Naive thymus-derived CD8-positive, alpha-beta T cell (primary cell): ENCODE data around the gene PDE4B. TPM values are rescaled to one million over a fixed set of nuclear protein-coding genes. Genes with fewer than 3 reads are reported as not detected.

Experiments used
- ATAC-seq, 2 donors: fragments of 150-1000 bp; cut with Tn5 transposase in 1 of 2; sonication (Bioruptor Pico), chemical (Tn5 transposase) in 1 of 2; 1 replicate in 1 of 2; 2 replicates in 1 of 2; pipeline ENCODE4 v1.10.0; 2021; ENCODE audit warnings: mild to moderate bottlenecking in 2 of 2, moderate library complexity in 2 of 2
- POLR2A ChIA-PET: fragments of 350-600 bp; sonication (Branson Sonifier 250); formaldehyde crosslinking; loops from one replicate; lab custom pipeline; 2021; ENCODE audit warnings: antibody characterized with exemption; lab: Charles Lee
- DNase-seq, 10 donors: peaks; one replicate each; pipeline versions ENCODE4 v3.0.0 to v3.0.0-alpha.2; 2020 to 2022
- H3K27ac Mint-ChIP-seq, 10 donors: one replicate each; pipeline ENCODE4 v1.8.0; 2020 to 2022; ENCODE audit warnings: mild to moderate bottlenecking in 10 of 10, mixed read lengths in 10 of 10, moderate library complexity in 4 of 10, inconsistent platforms in 1 of 10
- H3K27me3 Mint-ChIP-seq, 5 donors: one replicate each; pipeline ENCODE4 v1.8.0; 2021 to 2022; ENCODE audit warnings: mixed read lengths in 5 of 5
- H3K36me3 Mint-ChIP-seq, 3 donors: one replicate each; pipeline ENCODE4 v1.8.0; 2020 to 2022; ENCODE audit warnings: mixed read lengths in 3 of 3, mild to moderate bottlenecking in 2 of 3, inconsistent platforms in 1 of 3
- H3K4me1 Mint-ChIP-seq, 4 donors: one replicate each; pipeline ENCODE4 v1.8.0; 2021 to 2022; ENCODE audit warnings: mixed read lengths in 4 of 4
- H3K4me3 Mint-ChIP-seq, 10 donors: one replicate each; pipeline ENCODE4 v1.8.0; 2020 to 2022; ENCODE audit warnings: mild to moderate bottlenecking in 10 of 10, mixed read lengths in 10 of 10, moderate library complexity in 6 of 10, inconsistent platforms in 1 of 10
- H3K9me3 Mint-ChIP-seq, 9 donors: one replicate each; pipeline ENCODE4 v1.8.0; 2020 to 2022; ENCODE audit warnings: mixed read lengths in 9 of 9, mild to moderate bottlenecking in 3 of 9, inconsistent platforms in 1 of 9, moderate library complexity in 1 of 9
- polyA plus RNA-seq, 3 donors: library from polyadenylated mRNA; unstranded; fragments of 300-500 nt; fragmentation: Illumina TruSeq; gene quantifications; one replicate each; pipeline ENCODE4 v1.2.3, GENCODE V29; 2021
- total RNA-seq, 8 experiments: library from RNA in 2 of 8; stranded (reverse) in 2 of 8; gene quantifications; one replicate each; pipeline ENCODE4 v1.2.3 and lab custom pipeline; 2021 to 2026

PDE4B gene
- total and polyA plus RNA-seq, 5 experiments from 2014 or later, result 27.4 to 35.2 (median 31.9) TPM

DNA sequence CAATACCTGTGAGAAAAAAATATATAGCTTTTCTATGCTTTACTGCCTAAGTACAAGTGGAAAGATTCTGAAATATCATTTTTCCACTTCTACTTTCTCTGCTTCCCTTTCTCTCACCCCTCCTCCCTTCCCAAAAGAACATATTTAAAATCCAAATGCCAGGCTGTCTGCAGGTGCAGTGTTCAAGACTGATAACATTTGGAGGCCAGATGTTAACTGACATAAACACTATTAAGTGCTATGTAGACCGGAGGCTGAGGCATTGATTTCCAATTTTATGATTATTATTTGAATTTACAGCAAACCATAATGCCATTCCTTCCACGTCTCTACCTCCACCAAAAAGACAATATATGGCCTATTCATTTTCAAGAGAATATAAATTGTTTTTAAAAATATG lies 444.3 kb downstream of the PDE4B start:
- Mint-ChIP-seq H3K27me3 (peaks cover 10 to 17% (median 13%) of the 10 kb centered on the region in 5 donors), H3K36me3 (peaks cover 0 to 4% (median 2%) of the 10 kb centered on the region in 3 donors), H3K4me3 (no peak overlapping the region), H3K27ac (no peak overlapping the region), H3K4me1 (no peaks in the 10 kb centered on the region), H3K9me3 (no peaks in the 10 kb centered on the region)
- POLR2A ChIA-PET, result no interaction called here
- DNase-seq (no peak), ATAC-seq (no peak)

DNA sequence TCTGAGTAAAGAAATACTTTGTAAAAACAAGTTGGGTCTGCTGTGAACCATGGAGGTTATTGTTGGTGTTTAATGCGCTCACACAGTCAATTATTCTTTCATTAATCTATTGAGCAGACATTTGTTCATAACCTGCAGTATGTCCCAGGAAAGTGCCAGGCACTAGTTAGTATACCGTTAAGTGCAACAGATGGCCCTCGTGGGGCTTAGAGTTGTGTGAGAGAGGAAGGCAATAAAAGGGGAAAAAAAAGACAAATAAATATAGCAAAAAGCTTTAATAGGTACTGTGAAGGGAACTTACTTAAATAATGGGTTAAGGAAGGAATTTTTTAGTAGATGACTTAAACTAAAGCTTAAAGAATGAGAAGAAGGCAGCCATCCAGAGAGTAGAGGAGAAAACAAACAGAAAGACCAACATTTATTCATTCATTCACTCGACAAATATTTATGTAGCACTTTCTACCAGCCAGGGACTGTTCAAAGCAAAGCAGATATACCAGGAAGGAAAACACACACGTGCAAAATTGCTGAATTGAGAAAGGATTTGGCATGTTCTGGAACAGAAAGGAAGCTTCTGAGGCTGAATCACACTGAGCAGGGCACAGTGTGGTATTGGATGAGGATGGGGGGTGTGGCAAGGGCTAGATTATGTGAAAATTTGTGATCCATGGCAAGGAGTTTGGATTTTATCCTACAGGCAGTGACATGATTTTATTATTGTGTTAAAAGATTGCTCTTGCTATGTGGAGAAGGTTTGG lies 445.2 kb downstream of the PDE4B start:
- no peak overlapping the region for H3K27ac Mint-ChIP-seq
- no peaks in the 10 kb centered on the region for H3K9me3 Mint-ChIP-seq
- no peak overlapping the region for H3K4me3 Mint-ChIP-seq
- DNase-seq (no peak), ATAC-seq (no peak)
- peaks cover 0 to 4% (median 2%) of the 10 kb centered on the region in 3 donors for H3K36me3 Mint-ChIP-seq
- POLR2A ChIA-PET, result no interaction called here
- peaks cover 10 to 17% (median 13%) of the 10 kb centered on the region in 5 donors for H3K27me3 Mint-ChIP-seq
- no peaks in the 10 kb centered on the region for H3K4me1 Mint-ChIP-seq

DNA sequence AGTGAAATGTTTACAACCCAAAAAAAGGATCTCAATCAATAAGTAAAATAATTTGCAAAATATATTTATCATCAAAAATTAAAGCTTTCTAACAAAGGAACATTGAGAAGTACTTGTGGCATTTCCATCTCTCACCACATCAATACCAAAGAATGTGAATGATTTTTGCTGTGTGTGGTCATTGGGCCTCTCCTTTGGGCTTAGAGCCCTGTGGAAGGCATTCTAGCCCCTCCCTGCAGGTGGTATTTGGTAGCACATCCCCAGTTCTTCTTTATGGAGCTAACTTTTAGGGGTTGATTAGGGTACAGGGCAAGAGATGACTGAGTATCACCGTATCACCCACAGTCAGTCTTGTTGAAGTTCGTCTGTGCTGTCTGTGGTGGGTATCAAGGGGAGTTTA lies 447.1 kb downstream of the PDE4B start:
- DNase-seq, result no peak
- no peaks in the 10 kb centered on the region for H3K9me3 Mint-ChIP-seq

DNA sequence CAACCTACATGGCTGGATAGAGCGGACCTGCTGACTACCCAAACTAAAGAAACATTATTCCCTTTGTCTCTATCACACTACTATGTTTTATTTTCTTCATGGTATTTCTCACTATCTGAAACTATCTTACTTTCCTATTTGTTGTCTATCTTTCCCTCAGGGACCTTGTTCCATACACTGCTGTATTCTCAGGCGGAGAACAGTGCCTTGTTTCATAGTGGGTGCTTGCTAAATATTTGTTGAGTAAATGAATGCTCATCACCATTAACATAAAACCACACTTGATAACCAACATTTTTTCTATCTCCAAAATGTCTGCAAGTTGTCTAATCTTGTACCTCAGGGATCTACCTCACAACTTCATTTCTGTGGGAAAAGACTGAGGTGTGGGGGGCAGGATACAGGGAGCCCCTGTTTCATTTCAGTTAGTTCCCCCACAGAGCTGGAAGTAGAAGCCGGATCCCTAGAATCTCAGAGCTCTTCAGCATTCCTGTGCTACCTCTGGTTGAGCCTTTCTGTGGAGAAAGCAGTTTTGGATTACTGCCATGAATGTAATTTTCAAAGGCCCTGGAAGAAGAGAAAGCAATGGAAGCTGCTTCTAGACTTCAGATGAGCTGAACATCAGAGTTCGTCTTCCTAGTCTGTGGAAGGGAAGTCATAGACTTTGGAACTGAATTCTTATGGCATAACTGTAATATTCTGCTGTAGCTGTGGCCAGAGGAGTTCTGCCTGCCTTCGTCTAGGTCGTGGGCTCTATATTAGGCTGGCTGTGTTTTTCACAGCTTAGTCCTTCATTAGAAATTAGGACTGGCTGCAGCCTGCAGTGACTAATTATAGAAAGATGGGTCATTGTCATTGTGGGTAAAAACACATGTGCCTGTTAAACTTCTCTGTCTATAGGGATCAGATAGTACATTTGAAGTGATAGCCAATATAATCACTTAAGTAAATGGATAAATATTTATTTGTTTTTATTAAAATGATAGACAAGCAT lies 448.1 kb downstream of the PDE4B start:
- H3K27me3 Mint-ChIP-seq, result peaks cover 10 to 15% (median 13%) of the 10 kb centered on the region in 5 donors
- H3K27ac Mint-ChIP-seq, result no peak overlapping the region
- DNase-seq (no peak), ATAC-seq (no peak)
- H3K4me1 Mint-ChIP-seq, result peaks cover 0 to 3% (median under 1%) of the 10 kb centered on the region in 4 donors
- peaks cover 0 to 4% (median 2%) of the 10 kb centered on the region in 3 donors for H3K36me3 Mint-ChIP-seq
- H3K9me3 Mint-ChIP-seq, result no peaks in the 10 kb centered on the region
- H3K4me3 Mint-ChIP-seq, result no peak overlapping the region
- POLR2A ChIA-PET, result no interaction called here

More for the DNA sequence above, 447.1 kb downstream of the PDE4B start:
- ATAC-seq, result no peak
- no peak overlapping the region for H3K27ac Mint-ChIP-seq
- POLR2A ChIA-PET, result no interaction called here
- H3K36me3 Mint-ChIP-seq, result peaks cover 0 to 4% (median 2%) of the 10 kb centered on the region in 3 donors
- H3K4me1 Mint-ChIP-seq, result no peaks in the 10 kb centered on the region
- H3K4me3 Mint-ChIP-seq, result no peak overlapping the region
- H3K27me3 Mint-ChIP-seq, result peaks cover 10 to 15% (median 13%) of the 10 kb centered on the region in 5 donors

DNA sequence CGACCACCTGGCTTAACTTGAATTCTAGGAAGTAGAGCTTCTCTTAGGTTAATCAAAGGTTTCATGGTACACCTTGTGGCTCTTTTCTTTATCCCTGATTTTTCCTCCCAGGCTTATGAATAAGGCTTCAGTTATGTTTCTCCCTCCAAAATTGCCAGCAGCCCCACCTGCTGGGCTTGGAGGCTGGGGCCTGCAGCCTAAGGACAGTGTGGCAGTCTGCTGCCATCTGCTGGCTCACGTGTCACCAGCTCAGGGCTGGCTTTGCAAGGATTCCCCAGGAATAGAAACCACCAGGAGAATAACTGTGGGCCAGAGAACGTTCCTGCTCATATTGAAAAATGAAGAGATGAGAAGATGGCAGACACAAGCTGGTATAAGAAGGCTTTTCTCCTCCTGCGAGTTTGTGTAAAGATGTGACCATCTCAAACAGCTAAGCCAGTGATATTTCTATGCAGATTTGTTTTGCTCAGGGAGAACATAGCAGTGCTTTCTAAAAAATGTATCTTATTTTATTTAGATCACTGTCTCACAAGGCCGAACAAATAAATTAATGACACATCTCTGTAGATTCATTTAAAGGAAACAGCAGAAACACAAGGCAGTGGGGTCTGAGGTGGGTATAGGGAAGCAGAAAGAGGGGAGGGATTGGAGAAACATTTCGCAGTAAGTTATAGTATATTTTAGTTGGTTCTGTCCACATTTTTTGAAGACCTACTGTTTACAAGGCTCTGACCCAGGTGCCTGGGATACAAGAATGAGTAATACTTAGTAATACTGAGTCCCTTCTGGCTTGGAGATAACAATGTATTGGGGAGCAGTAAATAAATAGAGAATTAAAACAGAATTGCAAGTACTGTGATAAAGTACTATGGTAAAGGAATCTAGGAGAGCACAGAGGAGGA lies 450.2 kb downstream of the PDE4B start:
- ATAC-seq (peak; percentile 95 to 99), DNase-seq (peak; percentile 60 to 86 (median 67))
- Mint-ChIP-seq H3K27me3 (peaks cover 4 to 9% (median 6%) of the 10 kb centered on the region in 5 donors), H3K36me3 (peaks cover 0 to 1% (median 0%) of the 10 kb centered on the region in 3 donors), H3K4me3 (no peak overlapping the region), H3K4me1 (peaks cover 3 to 20% (median 10%) of the 10 kb centered on the region in 4 donors), H3K9me3 (no peaks in the 10 kb centered on the region), H3K27ac (no peak overlapping the region)
- POLR2A ChIA-PET, result interaction anchor here (0.6 to 1.3 kb wide), 5 partner anchors 108 to 975 kb away, joined by 3 read pairs; no protein-coding TSS in a partner anchor

DNA sequence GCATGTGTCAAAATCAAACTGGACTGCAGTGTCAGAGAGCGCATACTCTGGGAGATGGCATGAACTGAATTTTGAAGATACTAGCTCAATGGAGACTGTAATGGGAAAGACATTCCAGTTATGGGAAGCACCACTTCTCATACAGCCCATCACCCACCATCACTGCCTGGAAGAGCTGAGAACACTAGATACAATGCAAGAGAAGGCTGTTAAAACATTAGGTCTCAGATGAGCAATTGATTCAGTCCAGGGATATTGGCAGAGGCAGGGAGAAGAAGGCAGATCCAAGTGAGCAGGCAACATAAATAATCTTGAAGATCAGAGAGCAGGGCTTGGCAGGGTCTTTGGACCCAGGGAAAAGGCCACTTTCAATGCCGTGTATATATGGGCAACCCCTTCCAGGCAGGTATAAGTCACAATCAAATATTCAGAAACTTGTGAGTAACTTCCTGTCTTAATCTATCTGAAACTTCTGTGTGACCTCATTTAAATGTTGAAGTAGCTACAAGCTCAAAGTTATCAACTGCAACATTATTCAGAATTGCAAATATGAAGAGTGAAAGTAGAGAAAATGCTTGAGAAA lies 450.9 kb downstream of the PDE4B start:
- ATAC-seq (no peak), DNase-seq (no peak)
- no peaks in the 10 kb centered on the region for H3K36me3 Mint-ChIP-seq

DNA sequence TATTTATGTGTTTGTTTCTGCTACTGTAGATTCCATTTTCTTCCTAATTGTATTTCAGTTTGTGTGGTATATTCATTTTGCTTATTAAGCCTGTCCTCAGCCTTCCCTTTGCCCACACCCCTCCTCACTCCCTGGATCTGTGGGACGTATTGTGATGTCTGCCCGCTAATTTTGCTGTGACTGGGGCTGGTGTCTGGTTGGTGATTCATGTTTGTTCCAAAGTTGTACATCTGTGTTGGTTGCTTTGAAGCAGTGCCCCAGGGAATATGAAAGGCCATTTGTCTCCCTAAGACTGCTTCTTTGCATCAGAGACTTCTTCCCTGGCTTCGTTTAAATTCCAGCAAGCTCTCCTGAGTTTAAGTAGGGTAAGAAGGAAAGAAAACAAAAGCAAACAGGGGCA lies 451.7 kb downstream of the PDE4B start:
- Mint-ChIP-seq H3K36me3 (no peaks in the 10 kb centered on the region), H3K4me3 (no peak overlapping the region), H3K9me3 (no peaks in the 10 kb centered on the region), H3K4me1 (peaks cover 3 to 20% (median 10%) of the 10 kb centered on the region in 4 donors), H3K27ac (no peak overlapping the region), H3K27me3 (no peaks in the 10 kb centered on the region)
- DNase-seq (no peak), ATAC-seq (no peak)
- POLR2A ChIA-PET, result no interaction called here

More for the DNA sequence above, 450.9 kb downstream of the PDE4B start:
- POLR2A ChIA-PET, result no interaction called here
- peaks cover 3 to 20% (median 10%) of the 10 kb centered on the region in 4 donors for H3K4me1 Mint-ChIP-seq
- H3K27ac Mint-ChIP-seq, result no peak overlapping the region
- no peaks in the 10 kb centered on the region for H3K9me3 Mint-ChIP-seq
- H3K27me3 Mint-ChIP-seq, result peaks cover 0 to 1% (median 0%) of the 10 kb centered on the region in 5 donors
- no peak overlapping the region for H3K4me3 Mint-ChIP-seq

DNA sequence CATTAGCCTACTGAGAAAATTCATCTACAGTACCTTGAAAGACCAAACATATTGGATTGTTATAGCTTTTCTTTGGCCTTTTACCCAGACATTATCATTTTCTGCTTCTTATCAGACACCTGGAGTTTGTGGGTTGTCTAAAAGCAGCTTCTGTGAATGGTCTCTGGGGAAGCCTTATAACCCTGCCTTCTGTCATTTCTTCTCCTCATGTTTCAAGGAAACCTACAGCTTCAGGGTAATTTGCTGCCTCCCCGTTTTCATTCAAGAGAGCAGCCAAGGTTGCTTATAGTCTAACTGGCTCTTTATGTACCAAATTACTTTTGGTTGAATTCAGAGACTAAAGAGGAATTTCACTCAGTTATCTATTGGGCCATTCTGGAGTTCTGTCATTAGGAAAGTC lies 453.0 kb downstream of the PDE4B start:
- POLR2A ChIA-PET, result no interaction called here
- Mint-ChIP-seq H3K4me3 (no peak overlapping the region), H3K27ac (peak overlapping the region in 2 of 10 donors; percentile 33 to 52), H3K4me1 (peaks cover 3 to 20% (median 10%) of the 10 kb centered on the region in 4 donors), H3K36me3 (no peaks in the 10 kb centered on the region), H3K9me3 (no peaks in the 10 kb centered on the region), H3K27me3 (no peaks in the 10 kb centered on the region)
- ATAC-seq (no peak), DNase-seq (no peak)

DNA sequence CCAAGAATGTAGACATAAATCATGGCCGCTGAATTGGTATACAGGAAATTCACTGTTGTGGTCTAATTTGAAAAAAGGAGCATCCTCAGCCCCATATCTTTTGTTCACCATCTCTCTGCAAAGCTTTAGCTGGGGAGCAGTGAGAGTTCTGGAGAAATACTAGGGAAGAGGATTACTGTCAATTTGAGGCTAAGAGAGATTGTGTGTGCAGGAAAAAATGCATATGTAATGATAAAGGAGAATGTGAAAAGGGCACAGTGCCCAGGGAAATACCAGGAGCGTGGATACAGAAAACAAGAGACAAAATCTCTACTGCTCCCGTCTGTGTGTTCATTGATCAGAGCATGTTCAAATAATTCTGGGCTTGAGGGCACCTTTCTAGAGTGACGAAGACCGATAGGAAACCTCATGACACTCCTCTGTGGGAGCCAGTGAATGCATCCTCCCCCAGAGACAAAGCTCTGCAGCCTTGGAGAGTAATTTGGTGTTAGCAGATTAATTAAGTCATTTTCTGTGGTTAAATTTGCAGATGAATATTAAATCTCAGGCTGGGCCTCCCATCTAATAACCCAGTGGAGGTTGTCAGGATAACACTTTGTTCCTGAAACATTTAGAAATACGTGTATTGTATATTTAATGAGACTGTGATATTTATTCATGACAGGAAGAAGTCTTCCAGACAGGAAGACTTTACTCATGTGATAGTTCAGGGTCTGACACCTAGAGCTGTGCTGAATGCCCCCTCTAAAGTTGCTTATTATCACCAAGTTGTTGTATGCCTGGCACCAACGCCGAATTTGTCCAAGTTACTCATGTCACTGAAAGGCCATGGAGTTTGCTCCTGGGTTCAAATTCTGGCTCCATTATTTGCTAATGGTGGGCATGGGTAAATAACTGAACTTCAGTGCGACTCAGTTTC lies 453.9 kb downstream of the PDE4B start:
- H3K4me3 Mint-ChIP-seq, result peak overlapping the region in 3 of 10 donors; percentile 44 to 57 (median 46)

DNA sequence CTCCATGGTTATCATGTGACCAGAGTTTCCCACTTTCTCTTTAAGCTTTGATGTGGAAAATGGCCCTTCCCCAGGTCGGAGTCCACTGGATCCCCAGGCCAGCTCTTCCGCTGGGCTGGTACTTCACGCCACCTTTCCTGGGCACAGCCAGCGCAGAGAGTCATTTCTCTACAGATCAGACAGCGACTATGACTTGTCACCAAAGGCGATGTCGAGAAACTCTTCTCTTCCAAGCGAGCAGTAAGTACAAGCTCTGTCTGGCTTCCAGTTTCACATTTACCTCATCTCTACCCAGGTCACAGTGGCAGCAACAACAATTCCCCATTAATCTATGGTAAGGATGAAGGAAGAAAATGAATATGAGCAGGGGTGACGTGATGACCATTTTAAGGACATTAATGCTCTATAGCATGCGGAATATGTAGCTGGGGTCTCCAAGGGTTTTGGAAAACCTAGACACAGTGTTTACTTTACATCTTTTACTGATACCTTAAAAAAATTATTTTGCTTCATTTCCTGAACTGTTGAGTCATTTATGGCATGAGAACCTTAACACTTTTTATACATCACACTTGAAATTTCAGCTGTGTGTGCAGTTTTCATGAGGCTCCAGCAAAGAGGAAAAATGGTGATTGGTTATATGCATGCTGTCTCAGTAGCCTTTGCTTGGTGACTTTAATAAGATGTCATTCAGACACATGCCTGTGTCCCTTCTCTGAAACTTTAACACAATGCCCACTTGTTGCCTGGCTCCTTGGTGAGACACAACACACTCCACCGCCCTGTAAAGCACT lies 454.9 kb downstream of the PDE4B start:
- Mint-ChIP-seq H3K27ac (peak overlapping the region in 4 of 10 donors; percentile 24 to 84 (median 63)), H3K4me3 (peak overlapping the region in 2 of 10 donors; percentile 50 to 81), H3K9me3 (no peaks in the 10 kb centered on the region), H3K4me1 (peaks cover 3 to 20% (median 10%) of the 10 kb centered on the region in 4 donors), H3K36me3 (no peaks in the 10 kb centered on the region), H3K27me3 (no peaks in the 10 kb centered on the region)
- DNase-seq (no peak), ATAC-seq (no peak)
- POLR2A ChIA-PET, result interaction anchor here (0.8 kb wide), 1 partner anchor 287 kb away, joined by 3 read pairs; no protein-coding TSS in a partner anchor

More for the DNA sequence above, 453.9 kb downstream of the PDE4B start:
- DNase-seq (peak in 2 of 10 donors; percentile 19 to 28), ATAC-seq (peak in 1 of 2 donors; percentile 56)
- POLR2A ChIA-PET, result interaction anchor here (0.8 kb wide), 1 partner anchor 286 kb away, joined by 3 read pairs; no protein-coding TSS in a partner anchor
- Mint-ChIP-seq H3K27me3 (no peaks in the 10 kb centered on the region), H3K27ac (peak overlapping the region in 5 of 10 donors; percentile 8 to 72 (median 65)), H3K9me3 (no peaks in the 10 kb centered on the region), H3K36me3 (no peaks in the 10 kb centered on the region), H3K4me1 (peaks cover 3 to 20% (median 10%) of the 10 kb centered on the region in 4 donors)
